Coronary artery (tissue), 2 donors: Measurements from ENCODE around the gene CIC.

ENCODE experiments used
- DNase-seq: peaks from one replicate; pipeline ENCODE4 v3.0.0-alpha.2; 2017; ENCODE audit warnings: low spot score
- H3K27ac ChIP-seq, 2 donors: fragments of 200-600 bp; sonication (generic); one replicate each; pipeline ENCODE4 v1.5.1; 2016 to 2019
- H3K4me3 ChIP-seq: fragments of 200-600 bp; sonication (generic); 2 replicates; pipeline ENCODE4 v1.5.1; 2016; ENCODE audit warnings: mild to moderate bottlenecking, moderate library complexity
- CTCF ChIP-seq: fragments of 200-600 bp; sonication (generic); IDR thresholded peaks from one replicate; pipeline ENCODE4 v1.5.1; 2019; ENCODE audit warnings: antibody characterized with exemption

Gene CIC

GRCh38 chr19:42249149-42249750 is 19.8 kb upstream of the CIC start:
- H3K27ac ChIP-seq: peak overlapping the region; percentile 99
- DNase-seq: no peak
- no peak for TF ChIP-seq CTCF
- no peak overlapping the region for H3K4me3 ChIP-seq

GRCh38 chr19:42249769-42250168 is 19.3 kb upstream of the CIC start:
- Histone ChIP-seq H3K27ac (peak overlapping the region; percentile 99), H3K4me3 (peak overlapping the region; percentile 97)
- TF ChIP-seq CTCF: no peak
- no peak for DNase-seq

GRCh38 chr19:42250183-42250665 is 18.8 kb upstream of the CIC start:
- peak; percentile 85 for DNase-seq
- peak overlapping the region; percentile 99 for H3K27ac ChIP-seq
- TF ChIP-seq CTCF: no peak
- H3K4me3 ChIP-seq: peak overlapping the region; percentile 97

GRCh38 chr19:42250666-42251531 is 18.2 kb upstream of the CIC start:
- TF ChIP-seq CTCF: no peak
- Histone ChIP-seq H3K4me3 (peak overlapping the region; percentile 97), H3K27ac (peak overlapping the region; percentile 99)
- DNase-seq: peak; percentile 76

GRCh38 chr19:42251572-42252358 is 17.3 kb upstream of the CIC start:
- peak overlapping the region; percentile 97 for H3K4me3 ChIP-seq
- DNase-seq: peak; percentile 71
- peak overlapping the region; percentile 99 for H3K27ac ChIP-seq
- TF ChIP-seq CTCF: no peak

- peak overlapping the region; percentile 99 for H3K27ac ChIP-seq
- TF ChIP-seq CTCF: no peak
- DNase-seq: peak; percentile 87
- peak overlapping the region; percentile 97 for H3K4me3 ChIP-seq
Observed at GRCh38 chr19:42252365-42253244, 16.4 kb upstream of the CIC start.
